SK-N-SH (cell line): ENCODE data around the gene AOAH. TPM values are rescaled to one million over a fixed set of nuclear protein-coding genes. Genes with fewer than 3 reads are reported as not detected.

ENCODE experiments used
- CTCF ChIA-PET: fragments of 300-600, 350-600 bp; formaldehyde crosslinking; extraction: SDS; loops from one replicate; lab custom pipeline; 2021; lab: Yijun Ruan, JAX
- POLR2A ChIA-PET: fragments of 350-600 bp; sonication (Branson Sonifier 250); formaldehyde crosslinking; extraction: SDS; loops from one replicate; lab custom pipeline; 2020; ENCODE audit warnings: antibody characterized with exemption, inconsistent platforms; lab: Yijun Ruan, JAX
- DNase-seq: peaks from one replicate; pipeline ENCODE4 v3.0.0; 2012
- H2AFZ ChIP-seq: fragments of 200-600 bp; sonication (generic); 2 replicates; pipeline ENCODE4 v1.8.1; 2016; ENCODE audit warnings: antibody characterized with exemption, mild to moderate bottlenecking, low read depth
- H3F3A ChIP-seq: fragments of 200-600 bp; sonication (generic); replicated peaks from 2 replicates; pipeline ENCODE3; 2016; ENCODE audit warnings: antibody characterized with exemption, mild to moderate bottlenecking; ENCODE audit not compliant: insufficient read depth
- H3K27ac ChIP-seq, 2 experiments: fragments of 200-500 bp in 1 of 2; fragments of 200-600 bp in 1 of 2; sonication (Bioruptor generic) in 1 of 2; sonication (generic), shearing (Covaris generic) in 1 of 2; 2 replicates each; pipeline versions ENCODE4 v1.5.1 to v1.6.1; 2014 to 2016; ENCODE audit warnings: low read depth in 2 of 2, inconsistent platforms in 1 of 2, low read length in 1 of 2, mild to moderate bottlenecking in 1 of 2, mixed read lengths in 1 of 2
- H3K27me3 ChIP-seq: fragments of 200-600 bp; sonication (generic), shearing (Covaris generic); 2 replicates; pipeline ENCODE4 v1.6.1; 2016; ENCODE audit warnings: mixed run types; ENCODE audit not compliant: insufficient read depth
- H3K36me3 ChIP-seq, 2 experiments: fragments of 200-500 bp in 1 of 2; fragments of 200-600 bp in 1 of 2; sonication (Bioruptor generic) in 1 of 2; sonication (generic) in 1 of 2; replicated peaks in 1 of 2; 2 replicates each; pipeline versions ENCODE3 to v1.5.1; 2014 to 2016; ENCODE audit warnings: low read length in 1 of 2, mild to moderate bottlenecking in 1 of 2; ENCODE audit not compliant: insufficient read depth in 2 of 2, control insufficient read depth in 1 of 2
- H3K4me1 ChIP-seq, 2 experiments: fragments of 200-500 bp in 1 of 2; fragments of 200-600 bp in 1 of 2; sonication (Bioruptor generic) in 1 of 2; sonication (generic), shearing (Covaris generic) in 1 of 2; 2 replicates each; pipeline versions ENCODE4 v1.5.1 to v1.6.1; 2014 to 2016; ENCODE audit warnings: low read depth in 1 of 2, low read length in 1 of 2, mixed run types in 1 of 2; ENCODE audit not compliant: insufficient read depth in 2 of 2, control insufficient read depth in 1 of 2
- H3K4me2 ChIP-seq: fragments of 200-600 bp; sonication (generic), shearing (Covaris generic); 2 replicates; pipeline ENCODE4 v1.6.1; 2017; ENCODE audit warnings: mixed run types
- H3K4me3 ChIP-seq, 2 experiments: fragments of 200-500 bp in 1 of 2; fragments of 200-600 bp in 1 of 2; sonication (Bioruptor generic) in 1 of 2; sonication (generic), shearing (Covaris generic) in 1 of 2; 2 replicates each; pipeline versions ENCODE4 v1.5.1 to v1.8.1; 2014 to 2016; ENCODE audit warnings: low read depth in 2 of 2, inconsistent platforms in 1 of 2, low read length in 1 of 2, mild to moderate bottlenecking in 1 of 2, mixed read lengths in 1 of 2, moderate library complexity in 1 of 2
- H3K79me2 ChIP-seq: fragments of 200-600 bp; sonication (generic); 2 replicates; pipeline ENCODE4 v1.8.1; 2017; ENCODE audit warnings: mild to moderate bottlenecking; ENCODE audit not compliant: insufficient read depth
- H3K9ac ChIP-seq: fragments of 200-600 bp; sonication (generic); 2 replicates; pipeline ENCODE4 v1.6.1; 2017; ENCODE audit warnings: mixed run types
- H3K9me2 ChIP-seq: fragments of 200-600 bp; sonication (generic); 2 replicates; pipeline ENCODE4 v1.6.1; 2017; ENCODE audit warnings: mixed run types
- H3K9me3 ChIP-seq: fragments of 200-600 bp; sonication (generic); 2 replicates; pipeline ENCODE4 v1.6.1; 2017; ENCODE audit warnings: mixed run types, mild to moderate bottlenecking, moderate library complexity
- H4K20me1 ChIP-seq: fragments of 200-600 bp; sonication (generic); 2 replicates; pipeline ENCODE4 v1.6.1; 2017; ENCODE audit warnings: mild to moderate bottlenecking, mixed run types; ENCODE audit not compliant: insufficient read depth
- CHD2 ChIP-seq: fragments of 150-350 bp; IDR thresholded peaks from 2 replicates; pipeline ENCODE4 v1.6.1; 2018; ENCODE audit warnings: low read length; ENCODE audit not compliant: partially characterized antibody
- CTCF ChIP-seq: fragments of 200-600 bp; sonication (generic); IDR thresholded peaks from 2 replicates; pipeline ENCODE4 v1.6.1; 2017; ENCODE audit warnings: antibody characterized with exemption, mild to moderate bottlenecking, moderate library complexity
- EP300 ChIP-seq, 2 experiments: IDR thresholded peaks; 2 replicates each; pipeline versions ENCODE4 v1.4.0 to v1.6.1; 2012; ENCODE audit warnings: borderline replicate concordance in 1 of 2, low read depth in 1 of 2, low read length in 1 of 2
- EZH2phosphoT487 ChIP-seq: fragments of 200-600 bp; sonication (generic); IDR thresholded peaks from 2 replicates; pipeline ENCODE4 v1.6.1; 2017; ENCODE audit warnings: low read depth, mixed run types, mild to moderate bottlenecking, antibody characterized with exemption, moderate library complexity, borderline replicate concordance
- FOXJ3 ChIP-seq: sonication (generic); formaldehyde crosslinking; IDR thresholded peaks from 2 replicates; pipeline ENCODE4 v1.5.1; 2020; ENCODE audit warnings: mild to moderate bottlenecking, missing genetic modification reagents
- FOXM1 ChIP-seq: IDR thresholded peaks from 2 replicates; pipeline ENCODE4 v1.4.0; 2012; ENCODE audit warnings: low read depth, mild to moderate bottlenecking
- GABPA ChIP-seq: IDR thresholded peaks from 2 replicates; pipeline ENCODE4 v1.4.0; 2012; ENCODE audit warnings: low read depth, mild to moderate bottlenecking
- GATA2 ChIP-seq: sonication (generic); formaldehyde crosslinking; IDR thresholded peaks from 2 replicates; pipeline ENCODE4 v1.5.0; 2020; ENCODE audit warnings: mild to moderate bottlenecking, missing genetic modification reagents
- JUND ChIP-seq: IDR thresholded peaks from 2 replicates; pipeline ENCODE4 v1.4.0; 2012
- MEF2A ChIP-seq: IDR thresholded peaks from 2 replicates; pipeline ENCODE4 v1.4.0; 2012; ENCODE audit warnings: low read depth, borderline replicate concordance
- NFIC ChIP-seq: IDR thresholded peaks from 2 replicates; pipeline ENCODE4 v1.4.0; 2012; ENCODE audit warnings: borderline replicate concordance
- POLR2AphosphoS5 ChIP-seq: IDR thresholded peaks from 2 replicates; pipeline ENCODE4 v1.6.1; 2012; ENCODE audit warnings: low read depth, low read length
- RAD21 ChIP-seq: IDR thresholded peaks from 2 replicates; pipeline ENCODE4 v1.6.1; 2012; ENCODE audit warnings: mild to moderate bottlenecking, low read length
- RXRA ChIP-seq: IDR thresholded peaks from 2 replicates; pipeline ENCODE4 v1.4.0; 2012; ENCODE audit warnings: low read depth, mild to moderate bottlenecking, borderline replicate concordance
- SIN3A ChIP-seq: IDR thresholded peaks from 2 replicates; pipeline ENCODE4 v1.6.1; 2012; ENCODE audit warnings: low read depth, mild to moderate bottlenecking, low read length, moderate library complexity, borderline replicate concordance
- TCF12 ChIP-seq: IDR thresholded peaks from 2 replicates; pipeline ENCODE4 v1.4.0; 2012
- TEAD4 ChIP-seq: IDR thresholded peaks from 2 replicates; pipeline ENCODE4 v1.4.0; 2012; ENCODE audit warnings: mild to moderate bottlenecking, borderline replicate concordance; ENCODE audit not compliant: insufficient read depth
- USF1 ChIP-seq: IDR thresholded peaks from 2 replicates; pipeline ENCODE4 v1.4.0; 2012; ENCODE audit warnings: low read depth, borderline replicate concordance
- ZBTB33 ChIP-seq: IDR thresholded peaks from 2 replicates; pipeline ENCODE4 v1.4.0; 2012; ENCODE audit warnings: low read depth, borderline replicate concordance
- WGBS: methylation state at CpG from one replicate; pipeline ENCODE4 v1.1.6; 2017; ENCODE audit warnings: low lambda C conversion rate; 5-methylcytosine and 5-hydroxymethylcytosine counted together
- polyA plus RNA-seq, 3 experiments: library from polyadenylated mRNA; depleted of rRNA; stranded (reverse); fragments of >200 nt; gene quantifications; 2 replicates each; pipeline ENCODE4 v1.2.3, GENCODE V29; 2012
- TF ChIP-seq, protein P1 (sequence below): fragments of 150-350 bp; IDR thresholded peaks from 2 replicates; pipeline ENCODE4 v1.6.1; 2017; ENCODE audit warnings: antibody characterized with exemption, low read length, low read depth, borderline replicate concordance

Gene AOAH
- polyA plus RNA-seq, 1 of the 3 experiments (the other 2 are of a cell fraction) = not detected

DNA sequence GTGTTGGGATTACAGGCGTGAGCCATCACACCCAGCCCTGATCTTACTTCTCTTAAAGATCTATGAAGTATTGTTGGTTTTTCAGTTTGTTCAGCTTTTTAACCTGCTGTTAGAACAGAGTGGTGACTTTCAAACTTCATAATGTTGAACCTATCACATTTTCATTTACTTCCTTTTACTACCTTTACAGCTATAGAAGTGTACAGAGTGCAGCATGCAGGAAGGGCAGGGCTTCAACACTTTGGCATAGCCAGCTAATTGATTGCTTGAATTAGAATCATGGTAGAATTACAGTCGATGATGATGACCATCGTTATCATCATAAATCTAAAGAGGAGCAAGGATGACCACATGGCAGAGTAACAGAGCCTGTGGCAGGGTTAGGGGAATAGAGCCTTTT is 55.5 kb downstream of the AOAH start:
- H3K27ac ChIP-seq = no peak overlapping the region
- H3K79me2 ChIP-seq = no peaks in the 10 kb centered on the region
- H2AFZ ChIP-seq = no peak overlapping the region
- H3K4me3 ChIP-seq = no peak overlapping the region
- no peaks in the 10 kb centered on the region; the same call in 1 of the 2 replicates for H3K27me3 ChIP-seq
- ChIA-PET CTCF (interaction anchor here (1.2 to 6.4 kb wide), 2 partner anchors 11 to 14 kb away, joined by 3 to 50 read pairs; no protein-coding TSS in a partner anchor), POLR2A (no interaction called here)
- no peaks in the 10 kb centered on the region for H4K20me1 ChIP-seq
- no peak for DNase-seq
- 53% methylated on average over 3 of the region's 3 CpGs for WGBS
- no peak overlapping the region for H3K4me2 ChIP-seq
- no peaks in the 10 kb centered on the region for H3F3A ChIP-seq
- no peaks in the 10 kb centered on the region for H3K9me3 ChIP-seq
- H3K36me3 ChIP-seq = no peaks in the 10 kb centered on the region
- no peak overlapping the region for H3K9ac ChIP-seq
- TF ChIP-seq CHD2 = no peak
- TF ChIP-seq, protein P1, sequence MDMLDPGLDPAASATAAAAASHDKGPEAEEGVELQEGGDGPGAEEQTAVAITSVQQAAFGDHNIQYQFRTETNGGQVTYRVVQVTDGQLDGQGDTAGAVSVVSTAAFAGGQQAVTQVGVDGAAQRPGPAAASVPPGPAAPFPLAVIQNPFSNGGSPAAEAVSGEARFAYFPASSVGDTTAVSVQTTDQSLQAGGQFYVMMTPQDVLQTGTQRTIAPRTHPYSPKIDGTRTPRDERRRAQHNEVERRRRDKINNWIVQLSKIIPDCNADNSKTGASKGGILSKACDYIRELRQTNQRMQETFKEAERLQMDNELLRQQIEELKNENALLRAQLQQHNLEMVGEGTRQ = no peak
- no peak for TF ChIP-seq USF1
- no peak for TF ChIP-seq RXRA
- no peak for TF ChIP-seq GATA2 (CRISPR knock-in tag)
- no peak for TF ChIP-seq TEAD4
- no peak for TF ChIP-seq EZH2phosphoT487
- no peak for TF ChIP-seq SIN3A
- no peak for TF ChIP-seq FOXM1
- TF ChIP-seq NFIC = no peak
- TF ChIP-seq EP300 (IDR thresholded peaks at IDR 0.05; ENCODE audit: borderline replicate concordance in 1 of 2, low read depth in 1 of 2, low read length in 1 of 2) = no peak
- TF ChIP-seq TCF12 = no peak
- no peak for TF ChIP-seq RAD21
- TF ChIP-seq JUND = no peak
- no peak for TF ChIP-seq GABPA
- no peaks in the 10 kb centered on the region for H3K9me2 ChIP-seq
- H3K4me1 ChIP-seq = no peaks in the 10 kb centered on the region; a peak in 1 of 4 replicates

GRCh38 chr7:36668080-36668479 is 56.2 kb downstream of the AOAH start:
- no peaks in the 10 kb centered on the region for H3F3A ChIP-seq
- H3K4me1 ChIP-seq = no peaks in the 10 kb centered on the region; a peak in 1 of 4 replicates
- H3K4me2 ChIP-seq = no peak overlapping the region
- CTCF ChIA-PET = no interaction called here
- no peak overlapping the region for H3K4me3 ChIP-seq
- H3K36me3 ChIP-seq = no peaks in the 10 kb centered on the region
- no peak overlapping the region for H3K27ac ChIP-seq
- no peak for DNase-seq
- 47% methylated on average over 3 of the region's 3 CpGs for WGBS
- no peaks in the 10 kb centered on the region for H4K20me1 ChIP-seq
- H3K9me2 ChIP-seq = no peaks in the 10 kb centered on the region
- H3K27me3 ChIP-seq = no peaks in the 10 kb centered on the region
- H2AFZ ChIP-seq = no peak overlapping the region
- no peak overlapping the region for H3K9ac ChIP-seq
- H3K9me3 ChIP-seq = no peaks in the 10 kb centered on the region
- no peaks in the 10 kb centered on the region for H3K79me2 ChIP-seq
- POLR2A ChIA-PET = no interaction called here
- TF ChIP-seq CHD2 (no peak), JUND (no peak), ZBTB33 (no peak), CTCF (no peak), MEF2A (no peak), FOXJ3 (CRISPR knock-in tag) (no peak), EP300 (IDR thresholded peaks at IDR 0.05; ENCODE audit: borderline replicate concordance in 1 of 2, low read depth in 1 of 2, low read length in 1 of 2) (no peak), TEAD4 (no peak), POLR2AphosphoS5 (no peak), SIN3A (no peak)
- TF ChIP-seq, protein P1 = no peak
